Stimulated activated naive CD8-positive, alpha-beta T cell treated with anti-CD3 and anti-CD28 coated beads, Interleukin-15, Interleukin-2, amounts not matched to agents 100 ng/mL and 50 ng/mL, for 24 hours (primary cell): Measurements from ENCODE around the gene SEMA4D.

Experiments used
- H3K27ac Mint-ChIP-seq: one replicate; pipeline ENCODE4 v1.8.0; 2021; ENCODE audit warnings: mild to moderate bottlenecking, mixed read lengths
- H3K27me3 Mint-ChIP-seq: one replicate; pipeline ENCODE4 v1.8.0; 2021; ENCODE audit warnings: mixed read lengths
- H3K36me3 Mint-ChIP-seq: one replicate; pipeline ENCODE4 v1.8.0; 2021; ENCODE audit warnings: low read depth, mixed read lengths
- H3K4me1 Mint-ChIP-seq: one replicate; pipeline ENCODE4 v1.8.0; 2021; ENCODE audit warnings: low read depth, mixed read lengths
- H3K4me3 Mint-ChIP-seq: one replicate; pipeline ENCODE4 v1.8.0; 2021; ENCODE audit warnings: mild to moderate bottlenecking, mixed read lengths
- H3K9me3 Mint-ChIP-seq: one replicate; pipeline ENCODE4 v1.8.0; 2021; ENCODE audit warnings: mixed read lengths

The SEMA4D gene

GRCh38 chr9:89497978-89498851 lies at the start of gene SEMA4D:
SEMA4D (minus strand) TSS chr9:89498113; CDS start chr9:89405456, 92,657 bp downstream.
- H3K4me1 Mint-ChIP-seq, result peaks cover 88% of the 10 kb centered on the region
- H3K4me3 Mint-ChIP-seq, result peak within 1 kb of the TSS; percentile 92
- H3K9me3 Mint-ChIP-seq, result no peaks in the 10 kb centered on the region
- peak within 1 kb of the TSS; percentile 96 for H3K27ac Mint-ChIP-seq
- peaks cover 21% of the 10 kb centered on the region for H3K36me3 Mint-ChIP-seq
- H3K27me3 Mint-ChIP-seq, result no peaks in the 10 kb centered on the region

- Mint-ChIP-seq H3K4me1 (peaks cover 37% of the 10 kb centered on the region), H3K4me3 (no peak overlapping the region), H3K36me3 (peaks cover 6% of the 10 kb centered on the region), H3K27me3 (no peaks in the 10 kb centered on the region), H3K27ac (no peak overlapping the region), H3K9me3 (peaks cover 9% of the 10 kb centered on the region)
Measured at GRCh38 chr9:89547000-89547399, 49.1 kb upstream of the SEMA4D start.

DNA sequence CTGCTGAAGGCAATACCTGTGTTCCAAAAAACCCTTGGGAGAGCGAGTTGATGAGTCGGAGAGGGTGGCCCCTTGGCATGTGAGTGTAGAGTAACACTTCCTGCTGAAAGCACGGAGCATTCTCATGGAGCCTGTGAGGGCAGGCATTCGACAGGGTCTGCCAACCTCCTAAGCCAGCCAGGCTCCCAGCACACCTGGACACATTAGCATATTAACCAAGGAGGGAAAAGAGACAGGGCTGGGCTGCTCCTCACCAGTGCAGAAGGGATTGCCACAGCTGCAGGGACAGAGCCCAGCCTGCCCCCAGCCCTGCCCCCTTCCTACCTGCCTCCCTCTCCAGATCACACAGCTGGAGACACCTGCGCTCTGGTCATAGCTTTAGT lies 46.4 kb upstream of the SEMA4D start:
- Mint-ChIP-seq H3K4me1 (peaks cover 55% of the 10 kb centered on the region), H3K9me3 (peaks cover 9% of the 10 kb centered on the region), H3K27me3 (no peaks in the 10 kb centered on the region), H3K4me3 (no peak overlapping the region), H3K27ac (no peak overlapping the region), H3K36me3 (peaks cover 6% of the 10 kb centered on the region)

- Mint-ChIP-seq H3K27me3 (no peaks in the 10 kb centered on the region), H3K9me3 (peaks cover 9% of the 10 kb centered on the region), H3K4me1 (peaks cover 55% of the 10 kb centered on the region), H3K4me3 (no peak overlapping the region), H3K36me3 (peaks cover 6% of the 10 kb centered on the region), H3K27ac (no peak overlapping the region)
Measured at GRCh38 chr9:89543621-89544278, 45.8 kb upstream of the SEMA4D start.

DNA sequence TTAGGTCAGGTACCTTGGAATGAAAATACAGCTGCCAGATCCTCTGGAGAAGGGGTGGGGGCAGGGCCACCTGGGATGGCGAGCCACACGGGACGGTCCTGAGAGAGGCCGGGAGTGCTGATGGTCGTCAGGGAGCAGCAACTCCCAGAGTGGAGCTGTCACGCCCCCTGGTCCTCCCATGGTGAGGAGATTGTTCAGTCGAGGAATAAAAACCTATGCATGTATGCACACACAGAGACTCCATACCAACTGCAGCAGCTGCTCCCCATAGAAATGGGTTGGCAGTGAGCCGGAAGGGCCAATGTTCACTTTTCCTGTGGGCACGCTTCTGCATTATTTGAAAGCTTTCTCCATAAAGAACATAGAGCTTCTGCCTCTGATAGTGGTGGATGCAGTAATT lies 45.2 kb upstream of the SEMA4D start:
- H3K27ac Mint-ChIP-seq, result no peak overlapping the region
- no peaks in the 10 kb centered on the region for H3K27me3 Mint-ChIP-seq
- H3K4me1 Mint-ChIP-seq, result peaks cover 55% of the 10 kb centered on the region
- H3K36me3 Mint-ChIP-seq, result peaks cover 6% of the 10 kb centered on the region
- peaks cover 9% of the 10 kb centered on the region for H3K9me3 Mint-ChIP-seq
- no peak overlapping the region for H3K4me3 Mint-ChIP-seq

DNA sequence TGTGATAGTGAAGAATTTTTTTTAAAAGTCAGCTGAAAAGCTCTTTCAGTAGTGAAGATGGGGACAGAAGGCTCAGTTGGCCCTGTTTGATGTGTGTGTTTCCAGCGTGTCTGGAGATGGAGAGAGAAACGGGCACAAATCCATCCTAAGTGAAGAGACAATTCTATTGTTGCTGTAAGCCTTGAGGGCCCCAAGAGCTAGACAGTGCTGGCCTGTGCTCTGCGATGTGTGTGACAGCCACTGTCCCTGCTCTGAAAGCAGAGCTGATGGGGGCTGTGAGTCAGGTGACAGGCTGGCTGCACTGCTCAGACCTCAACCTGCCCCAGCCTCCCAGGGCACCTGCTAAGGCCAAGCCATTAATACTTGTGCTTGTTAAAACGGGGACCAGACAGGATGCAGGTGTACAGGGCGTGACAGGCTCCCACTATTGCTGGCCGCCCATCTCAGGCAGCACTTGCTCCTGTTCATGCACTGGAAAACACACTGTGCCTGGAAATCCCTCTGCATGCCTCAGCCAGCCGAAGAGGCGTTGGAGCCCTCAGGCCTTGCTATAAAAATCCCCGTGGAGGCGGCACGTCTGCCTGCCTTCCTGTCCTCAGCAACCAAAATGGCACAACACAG lies 44.6 kb upstream of the SEMA4D start:
- H3K4me1 Mint-ChIP-seq, result peaks cover 57% of the 10 kb centered on the region
- peak overlapping the region; percentile 14 for H3K27ac Mint-ChIP-seq
- no peaks in the 10 kb centered on the region for H3K27me3 Mint-ChIP-seq
- H3K4me3 Mint-ChIP-seq, result no peak overlapping the region
- peaks cover 6% of the 10 kb centered on the region for H3K36me3 Mint-ChIP-seq
- peaks cover 9% of the 10 kb centered on the region for H3K9me3 Mint-ChIP-seq

DNA sequence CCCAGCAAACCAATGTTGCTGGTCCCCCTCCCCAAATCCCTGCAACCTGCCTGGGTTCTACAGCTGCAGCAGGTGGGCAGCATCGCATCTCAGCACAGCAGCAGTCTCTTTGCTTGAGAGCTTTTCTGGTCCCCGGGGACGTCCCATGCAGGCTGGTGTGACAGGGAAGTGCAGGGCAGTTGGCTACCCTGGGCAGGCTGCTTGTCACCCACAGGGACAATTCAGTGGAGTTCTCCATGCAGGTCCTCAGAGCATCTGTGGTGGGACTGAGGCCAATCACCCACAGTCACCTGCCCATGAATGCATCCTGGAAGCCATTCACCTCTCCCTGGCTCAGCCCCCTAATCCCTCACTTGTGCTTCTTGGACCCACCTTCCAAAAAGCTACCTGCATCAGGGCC lies 43.9 kb upstream of the SEMA4D start:
- Mint-ChIP-seq H3K27ac (peak overlapping the region; percentile 14), H3K36me3 (peaks cover 6% of the 10 kb centered on the region), H3K27me3 (no peaks in the 10 kb centered on the region), H3K9me3 (peaks cover 9% of the 10 kb centered on the region), H3K4me3 (no peak overlapping the region), H3K4me1 (peaks cover 64% of the 10 kb centered on the region)

- Mint-ChIP-seq H3K27ac (peak overlapping the region; percentile 79), H3K9me3 (no peaks in the 10 kb centered on the region), H3K4me3 (no peak overlapping the region), H3K36me3 (no peaks in the 10 kb centered on the region), H3K4me1 (peaks cover 86% of the 10 kb centered on the region), H3K27me3 (no peaks in the 10 kb centered on the region)
Measured at GRCh38 chr9:89539374-89539773, 41.5 kb upstream of the SEMA4D start.

DNA sequence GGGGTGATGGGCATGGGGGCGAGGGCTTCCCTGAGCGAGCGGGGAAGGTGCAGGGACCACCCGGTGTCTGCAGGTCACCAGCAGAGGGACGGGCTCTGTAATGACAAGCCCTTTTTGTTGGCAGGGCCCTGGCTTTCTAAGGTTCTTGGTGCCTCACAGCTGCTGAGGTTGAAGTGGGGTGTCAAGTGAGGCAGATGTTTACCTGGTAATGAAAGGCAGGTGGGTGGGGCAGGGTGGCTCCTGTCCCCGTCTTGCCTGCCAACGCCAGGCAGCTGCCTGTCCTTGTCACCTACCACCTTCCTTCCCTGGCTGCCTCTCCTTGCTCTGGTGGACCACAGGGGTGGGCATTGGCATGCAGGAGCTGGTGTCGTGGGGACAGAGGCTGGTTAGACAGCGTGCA lies 41.0 kb upstream of the SEMA4D start:
- H3K36me3 Mint-ChIP-seq, result no peaks in the 10 kb centered on the region
- no peaks in the 10 kb centered on the region for H3K27me3 Mint-ChIP-seq
- no peak overlapping the region for H3K4me3 Mint-ChIP-seq
- H3K9me3 Mint-ChIP-seq, result no peaks in the 10 kb centered on the region
- H3K4me1 Mint-ChIP-seq, result peaks cover 87% of the 10 kb centered on the region
- peak overlapping the region; percentile 71 for H3K27ac Mint-ChIP-seq

DNA sequence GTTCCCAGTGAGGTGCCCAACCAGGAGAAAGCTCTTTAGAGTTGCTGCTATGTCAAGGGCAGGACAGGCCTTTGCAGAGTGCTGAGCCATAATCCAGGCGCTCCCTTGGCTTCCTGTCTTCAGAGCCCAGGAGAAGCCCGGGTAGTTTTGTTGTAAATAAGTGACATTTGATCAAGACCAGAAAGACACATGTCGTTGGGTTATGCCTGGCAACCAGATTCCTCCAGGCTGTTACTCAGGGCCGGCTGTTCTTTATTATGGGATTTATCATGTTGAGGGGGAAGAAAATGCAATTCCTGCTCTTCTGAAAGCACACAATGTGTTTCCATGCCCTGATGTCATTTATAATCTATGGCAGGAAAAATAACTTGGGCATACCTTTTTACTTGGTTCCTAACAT lies 39.3 kb upstream of the SEMA4D start:
- Mint-ChIP-seq H3K9me3 (no peaks in the 10 kb centered on the region), H3K4me3 (peak overlapping the region; percentile 71)

DNA sequence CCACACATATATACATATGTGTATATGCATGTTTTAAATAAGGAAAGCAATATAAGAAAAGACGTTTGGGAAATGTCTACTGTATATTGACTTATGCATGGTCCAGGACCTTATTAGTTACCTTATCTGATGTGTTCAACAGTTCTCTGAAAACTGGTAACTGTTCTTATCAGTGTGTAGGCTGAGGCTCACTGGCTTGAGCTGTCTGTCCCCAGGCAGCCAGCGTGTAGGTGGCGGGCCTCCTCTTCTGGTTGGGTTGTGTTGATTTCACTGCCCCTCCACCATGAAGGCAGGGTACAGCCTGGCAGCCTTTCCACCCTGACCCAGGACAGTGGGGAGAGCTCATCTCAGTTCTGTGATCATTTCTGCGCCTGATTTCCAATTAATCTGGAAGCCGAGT lies 38.7 kb upstream of the SEMA4D start:
- H3K27me3 Mint-ChIP-seq, result no peaks in the 10 kb centered on the region
- H3K4me1 Mint-ChIP-seq, result peaks cover 93% of the 10 kb centered on the region
- peak overlapping the region; percentile 71 for H3K4me3 Mint-ChIP-seq
- peak overlapping the region; percentile 92 for H3K27ac Mint-ChIP-seq
- H3K36me3 Mint-ChIP-seq, result no peaks in the 10 kb centered on the region
- no peaks in the 10 kb centered on the region for H3K9me3 Mint-ChIP-seq

More for the DNA sequence above, 39.3 kb upstream of the SEMA4D start:
- Mint-ChIP-seq H3K4me1 (peaks cover 93% of the 10 kb centered on the region), H3K36me3 (no peaks in the 10 kb centered on the region), H3K27me3 (no peaks in the 10 kb centered on the region), H3K27ac (peak overlapping the region; percentile 92)

DNA sequence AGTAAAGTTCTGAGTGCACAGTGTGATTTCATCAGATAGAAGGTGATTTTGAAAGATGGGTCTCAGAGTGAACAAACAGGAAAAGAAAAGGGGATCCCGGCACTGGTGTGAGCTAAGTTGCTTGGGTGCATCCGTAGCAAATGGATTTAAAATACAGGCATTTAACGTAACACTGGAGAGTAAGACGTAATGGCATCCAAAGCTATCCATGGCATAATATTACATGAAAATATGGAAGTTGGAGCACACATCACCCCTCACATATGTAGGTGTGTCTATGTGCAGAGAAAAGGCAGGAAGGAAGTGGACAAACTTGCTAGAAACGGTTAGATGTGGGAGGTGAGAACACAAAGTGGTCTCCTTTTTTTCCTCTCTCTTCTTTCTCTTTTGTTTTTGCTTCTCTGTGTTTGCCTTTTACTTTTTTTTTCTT lies 38.2 kb upstream of the SEMA4D start:
- Mint-ChIP-seq H3K4me1 (peaks cover 93% of the 10 kb centered on the region), H3K9me3 (no peaks in the 10 kb centered on the region), H3K36me3 (no peaks in the 10 kb centered on the region), H3K27ac (peak overlapping the region; percentile 80), H3K4me3 (peak overlapping the region; percentile 51), H3K27me3 (no peaks in the 10 kb centered on the region)

DNA sequence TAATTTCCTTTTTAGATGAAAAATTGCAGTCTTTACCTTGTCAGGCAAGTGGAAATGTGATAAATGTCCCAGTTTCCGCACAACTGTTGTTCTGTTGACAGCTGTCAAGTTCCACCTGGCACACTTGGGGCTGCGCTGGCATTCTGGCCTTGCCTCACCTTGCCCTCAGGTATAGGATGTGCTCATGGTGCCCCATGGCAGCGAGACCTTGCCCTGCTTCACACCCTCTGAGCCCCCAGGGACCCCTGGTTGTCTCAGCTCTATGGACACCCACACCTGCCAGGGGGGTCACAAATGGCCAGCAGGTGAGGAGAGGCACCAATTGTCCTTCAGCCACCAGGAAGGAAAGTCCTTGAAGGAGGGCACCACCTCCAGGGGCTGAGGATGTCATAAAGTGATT lies 37.5 kb upstream of the SEMA4D start:
- H3K4me1 Mint-ChIP-seq, result peaks cover 96% of the 10 kb centered on the region
- no peaks in the 10 kb centered on the region for H3K36me3 Mint-ChIP-seq
- peak overlapping the region; percentile 80 for H3K27ac Mint-ChIP-seq
- no peaks in the 10 kb centered on the region for H3K9me3 Mint-ChIP-seq
- no peaks in the 10 kb centered on the region for H3K27me3 Mint-ChIP-seq
- H3K4me3 Mint-ChIP-seq, result peak overlapping the region; percentile 51

DNA sequence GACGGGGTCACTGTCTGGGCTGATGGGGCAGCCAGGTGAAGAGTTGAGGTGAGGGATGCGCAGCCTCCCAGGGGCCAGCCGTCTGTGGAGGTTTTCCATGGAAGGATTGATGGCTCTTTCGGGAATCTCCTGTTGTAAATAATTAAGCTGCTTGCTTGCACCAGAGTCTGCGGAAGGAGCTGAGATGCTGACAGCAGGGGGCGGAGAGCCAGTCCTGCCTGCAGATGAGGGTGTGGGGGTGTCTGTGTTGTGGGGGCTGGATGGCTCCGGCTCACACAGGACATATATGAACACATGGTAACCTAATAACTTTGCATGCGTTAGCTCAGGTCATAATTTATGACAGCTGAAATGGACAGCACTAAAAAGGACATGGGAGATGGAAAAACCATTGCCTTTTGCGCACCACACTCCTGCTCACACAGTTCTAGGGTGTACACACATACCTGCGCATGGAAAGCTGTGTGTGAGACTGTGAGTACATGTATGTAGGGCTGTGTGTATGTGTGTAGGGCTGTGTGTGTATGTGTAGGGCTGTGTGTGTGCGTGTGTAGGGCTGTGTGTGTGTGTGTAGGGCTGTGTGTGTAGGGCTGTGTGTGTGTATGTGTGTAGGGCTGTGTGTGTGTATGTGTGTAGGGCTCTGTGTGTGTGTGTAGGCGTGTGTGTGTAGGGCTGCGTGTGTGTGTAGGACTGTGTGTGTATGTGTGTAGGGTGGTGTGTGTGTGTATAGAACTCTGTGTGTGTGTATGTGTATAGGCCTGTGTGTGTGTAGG lies 36.8 kb upstream of the SEMA4D start:
- H3K4me3 Mint-ChIP-seq, result no peak overlapping the region
- H3K4me1 Mint-ChIP-seq, result peaks cover 97% of the 10 kb centered on the region
- peak overlapping the region; percentile 80 for H3K27ac Mint-ChIP-seq
- H3K27me3 Mint-ChIP-seq, result no peaks in the 10 kb centered on the region
- H3K36me3 Mint-ChIP-seq, result no peaks in the 10 kb centered on the region
- no peaks in the 10 kb centered on the region for H3K9me3 Mint-ChIP-seq
